Pancreas (tissue), 10 donors: Measurements from ENCODE around the gene MNX1. TPM values are rescaled to one million over a fixed set of nuclear protein-coding genes. Genes with fewer than 3 reads are reported as not detected.

Experiments
- ATAC-seq, 4 donors: fragments of 200-7000 bp; cut with Tn5 transposase; one replicate each; pipeline versions ENCODE4 v1.8.0 to v1.9.1; 2020; ENCODE audit warnings: mild to moderate bottlenecking in 4 of 4, moderate library complexity in 4 of 4
- DNase-seq, 6 donors: peaks; one replicate each; pipeline ENCODE4 v3.0.0-alpha.2; 2020
- FAIRE-seq: peaks from 2 replicates; lab custom pipeline; 2012; peaks lifted over from hg19 to GRCh38; lab: Jason Lieb, UNC
- H3K27ac ChIP-seq, 4 donors: fragments of 200-600 bp; sonication (generic); 1 replicate in 3 of 4; 2 replicates in 1 of 4; pipeline versions ENCODE4 v1.5.0 to v1.8.0; 2020
- H3K27me3 ChIP-seq, 4 donors: fragments of 200-600 bp; one replicate each; pipeline ENCODE4 v1.8.0; 2021
- H3K36me3 ChIP-seq, 3 donors: fragments of 200-600 bp; sonication (generic) in 1 of 3; one replicate each; pipeline versions ENCODE4 v1.5.0 to v1.8.0; 2020 to 2021
- H3K4me1 ChIP-seq, 3 donors: fragments of 200-600 bp; one replicate each; pipeline ENCODE4 v1.8.0; 2021
- H3K4me3 ChIP-seq, 4 donors: fragments of 200-600 bp; sonication (generic) in 2 of 4; one replicate each; pipeline versions ENCODE4 v1.5.0 to v1.8.0; 2020 to 2021
- H3K9me3 ChIP-seq, 4 donors: fragments of 200-600 bp; one replicate each; pipeline ENCODE4 v1.8.0; 2021
- WGBS, 2 donors: extraction: QIAGEN DNeasy Blood & Tissue Kit; methylation state at CpG; one replicate each; pipeline ENCODE4 v1.1.7; 2013; 5-methylcytosine and 5-hydroxymethylcytosine counted together
- intact Hi-C, 3 donors: fragments of 100-400 bp; cut with DNase I; formaldehyde crosslinking; loops; one replicate each; pipeline versions ENCODE4 v1.11.1 to v1.14.2; 2022
- polyA plus RNA-seq, 2 donors: library from polyadenylated mRNA; stranded (reverse); fragments of 200-250 nt; gene quantifications; one replicate each; pipeline ENCODE4 v1.2.3, GENCODE V29; 2013
- total RNA-seq, 6 donors: library from RNA; stranded (reverse); fragmentation: NEBNext Ultra II Directional in 4 of 6; extraction: Animal tissue kit (Norgen Biotek cat#: 25700) in 4 of 6; gene quantifications; one replicate each; pipeline versions ENCODE4 v1.2.1 to v1.2.4, GENCODE V29; 2021 to 2023
- TF ChIP-seq, protein P1 (sequence below), 4 donors: fragments of 200-600 bp; sonication (generic) in 3 of 4; IDR thresholded peaks; one replicate each; pipeline versions ENCODE4 v1.5.0 to v1.8.0; 2021; ENCODE audit warnings: antibody characterized with exemption in 4 of 4
- donor health status: healthy with polysubstance abuse.
- donor health status: DM: no; HTN: no; CAD: no; lungs with moderate emphysema.
- donor health status: DM: no; HTN: no; CAD: no.
- donor health status: control.
- donor health status: control.
- donor health status: Bipolar disorder and iron deficiency.
- donor health status: DM: yes; HTN: yes; CAD: no.
- donor health status: DM: no; HTN: no; CAD: no.
- donor health status: DM: no; HTN: no; CAD: no.
- donor health status: DM: yes; HTN: yes; CAD: no.

The MNX1 gene
- total and polyA plus RNA-seq, 8 donors, result 15.6 to 47.3 (median 21.9) TPM

- 55 to 60% methylated on average over 25 of the region's 25 CpGs for WGBS, 2 donors
- H3K4me1 ChIP-seq, result peaks cover 0 to 6% (median 0%) of the 10 kb centered on the region in 3 donors
- FAIRE-seq (no peak), DNase-seq (peak in 2 of 6 donors; percentile 12 to 19), ATAC-seq (peak in 1 of 4 donors; percentile 2)
- TF ChIP-seq, protein P1, sequence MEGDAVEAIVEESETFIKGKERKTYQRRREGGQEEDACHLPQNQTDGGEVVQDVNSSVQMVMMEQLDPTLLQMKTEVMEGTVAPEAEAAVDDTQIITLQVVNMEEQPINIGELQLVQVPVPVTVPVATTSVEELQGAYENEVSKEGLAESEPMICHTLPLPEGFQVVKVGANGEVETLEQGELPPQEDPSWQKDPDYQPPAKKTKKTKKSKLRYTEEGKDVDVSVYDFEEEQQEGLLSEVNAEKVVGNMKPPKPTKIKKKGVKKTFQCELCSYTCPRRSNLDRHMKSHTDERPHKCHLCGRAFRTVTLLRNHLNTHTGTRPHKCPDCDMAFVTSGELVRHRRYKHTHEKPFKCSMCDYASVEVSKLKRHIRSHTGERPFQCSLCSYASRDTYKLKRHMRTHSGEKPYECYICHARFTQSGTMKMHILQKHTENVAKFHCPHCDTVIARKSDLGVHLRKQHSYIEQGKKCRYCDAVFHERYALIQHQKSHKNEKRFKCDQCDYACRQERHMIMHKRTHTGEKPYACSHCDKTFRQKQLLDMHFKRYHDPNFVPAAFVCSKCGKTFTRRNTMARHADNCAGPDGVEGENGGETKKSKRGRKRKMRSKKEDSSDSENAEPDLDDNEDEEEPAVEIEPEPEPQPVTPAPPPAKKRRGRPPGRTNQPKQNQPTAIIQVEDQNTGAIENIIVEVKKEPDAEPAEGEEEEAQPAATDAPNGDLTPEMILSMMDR (IDR thresholded peaks at IDR 0.05), result no peak
- H3K36me3 ChIP-seq, result no peaks in the 10 kb centered on the region
- intact Hi-C loops, result loop anchor here in 1 of 3 donors (10.0 kb wide), 1 partner anchor 134 kb away; the partner anchor contains the start of gene UBE3C
- H3K9me3 ChIP-seq, result no peaks in the 10 kb centered on the region
- H3K27ac ChIP-seq, result peak overlapping the region; percentile 74 to 90 (median 86)
- no peaks in the 10 kb centered on the region for H3K27me3 ChIP-seq
- peak overlapping the region; percentile 41 to 68 (median 60) for H3K4me3 ChIP-seq
Observed at GRCh38 chr7:157000741-157001653, 9.5 kb downstream of the MNX1 start.

- DNase-seq, result peak in 3 of 6 donors; percentile 23 to 71 (median 48)
- Histone ChIP-seq H3K4me3 (peak overlapping the region; percentile 41 to 68 (median 60)), H3K36me3 (no peaks in the 10 kb centered on the region), H3K27ac (peak overlapping the region; percentile 74 to 90 (median 86)), H3K9me3 (no peaks in the 10 kb centered on the region), H3K4me1 (peaks cover 0 to 6% (median 0%) of the 10 kb centered on the region in 3 donors), H3K27me3 (no peaks in the 10 kb centered on the region)
- no peak for FAIRE-seq
- ATAC-seq, result peak; percentile 28 to 57 (median 43)
- intact Hi-C loops, result loop anchor here in 1 of 3 donors (10.0 kb wide), 1 partner anchor 135 kb away; the partner anchor contains the start of gene UBE3C
- TF ChIP-seq, protein P1 (IDR thresholded peaks at IDR 0.05), result no peak
- 0 to 1% methylated on average over 49 to 75 of the region's 75 CpGs for WGBS, 2 donors
Observed at GRCh38 chr7:156999958-157000726, 10.3 kb downstream of the MNX1 start.

DNA sequence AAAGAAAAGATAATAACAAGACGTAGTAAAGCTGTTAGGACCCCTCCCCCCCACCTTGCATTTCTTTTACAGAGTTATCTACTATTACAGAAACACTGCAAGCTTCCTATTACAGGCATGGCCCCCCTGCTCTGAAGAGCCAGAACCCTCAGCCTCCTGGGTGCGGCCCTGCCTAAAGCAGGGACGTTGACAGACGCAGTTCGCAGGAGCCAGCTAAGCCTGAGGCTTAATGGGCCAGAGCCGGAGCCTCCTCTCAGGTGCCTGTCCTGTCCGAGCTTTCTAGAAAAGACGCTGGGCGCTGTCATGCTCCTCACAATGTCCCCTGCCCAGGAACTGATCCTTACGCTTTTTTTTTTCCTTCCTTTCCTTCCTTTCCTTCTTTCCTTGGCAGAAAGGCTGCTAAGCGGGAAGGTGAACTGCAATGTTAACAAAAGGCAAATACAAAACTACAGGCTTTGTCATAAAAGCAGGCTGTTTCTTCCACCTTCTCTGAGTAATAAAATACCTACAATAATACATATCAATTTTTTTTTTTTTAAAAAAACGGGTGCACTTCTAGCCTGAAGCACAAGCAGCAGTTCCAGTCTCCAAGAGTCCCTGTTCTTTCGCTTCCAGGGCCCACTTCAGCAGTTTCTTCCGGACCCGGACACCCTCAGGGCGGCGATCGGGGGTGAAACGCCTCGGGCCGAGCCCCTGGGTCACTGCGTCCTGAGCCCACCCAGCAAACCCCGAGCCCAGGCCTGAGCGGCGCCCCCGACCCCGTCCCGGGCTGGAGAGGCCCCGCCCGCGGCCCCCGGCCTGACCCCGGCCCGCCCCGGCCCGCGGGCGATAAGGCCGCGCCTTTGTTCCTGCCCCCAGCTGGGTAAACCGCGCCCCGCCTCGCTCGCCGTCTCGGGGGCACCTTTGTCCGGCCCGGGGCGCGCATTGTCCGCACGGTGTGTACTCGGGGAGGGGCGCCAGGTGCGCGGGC is 11.2 kb downstream of the MNX1 start:
- ATAC-seq (peak; percentile 43 to 74 (median 68)), DNase-seq (peak in 5 of 6 donors; percentile 31 to 79 (median 64)), FAIRE-seq (no peak)
- Histone ChIP-seq H3K27ac (peak overlapping the region; percentile 74 to 90 (median 86)), H3K36me3 (no peaks in the 10 kb centered on the region), H3K4me3 (peak overlapping the region; percentile 41 to 68 (median 60)), H3K4me1 (peaks cover 0 to 6% (median 0%) of the 10 kb centered on the region in 3 donors), H3K27me3 (no peaks in the 10 kb centered on the region), H3K9me3 (no peaks in the 10 kb centered on the region)
- WGBS, 2 donors, result 7 to 16% methylated on average over 29 to 57 of the region's 57 CpGs
- TF ChIP-seq, protein P1 (IDR thresholded peaks at IDR 0.05), result no peak
- intact Hi-C loops, result no loop called here

- H3K27me3 ChIP-seq, result no peaks in the 10 kb centered on the region
- H3K4me1 ChIP-seq, result no peaks in the 10 kb centered on the region
- no peaks in the 10 kb centered on the region for H3K9me3 ChIP-seq
- H3K36me3 ChIP-seq, result no peaks in the 10 kb centered on the region
- FAIRE-seq (no peak), DNase-seq (no peak), ATAC-seq (no peak)
- TF ChIP-seq, protein P1 (IDR thresholded peaks at IDR 0.05), result no peak
- peak overlapping the region; percentile 5 to 72 (median 31) for H3K27ac ChIP-seq
- intact Hi-C loops, result no loop called here
- no peak overlapping the region for H3K4me3 ChIP-seq
- 75 to 77% methylated on average over 8 of the region's 8 CpGs for WGBS, 2 donors
Observed at GRCh38 chr7:156994417-156994816, 16.0 kb downstream of the MNX1 start.
